ENCODE data around the gene HMGCLL1. TPM values are rescaled to one million over a fixed set of nuclear protein-coding genes. Genes with fewer than 3 reads are reported as not detected.

HMGCLL1 gene
- total RNA-seq, result under 1 TPM in 2 of 4 donors, not detected in 2; 0.55 to 0.64 TPM

DNA sequence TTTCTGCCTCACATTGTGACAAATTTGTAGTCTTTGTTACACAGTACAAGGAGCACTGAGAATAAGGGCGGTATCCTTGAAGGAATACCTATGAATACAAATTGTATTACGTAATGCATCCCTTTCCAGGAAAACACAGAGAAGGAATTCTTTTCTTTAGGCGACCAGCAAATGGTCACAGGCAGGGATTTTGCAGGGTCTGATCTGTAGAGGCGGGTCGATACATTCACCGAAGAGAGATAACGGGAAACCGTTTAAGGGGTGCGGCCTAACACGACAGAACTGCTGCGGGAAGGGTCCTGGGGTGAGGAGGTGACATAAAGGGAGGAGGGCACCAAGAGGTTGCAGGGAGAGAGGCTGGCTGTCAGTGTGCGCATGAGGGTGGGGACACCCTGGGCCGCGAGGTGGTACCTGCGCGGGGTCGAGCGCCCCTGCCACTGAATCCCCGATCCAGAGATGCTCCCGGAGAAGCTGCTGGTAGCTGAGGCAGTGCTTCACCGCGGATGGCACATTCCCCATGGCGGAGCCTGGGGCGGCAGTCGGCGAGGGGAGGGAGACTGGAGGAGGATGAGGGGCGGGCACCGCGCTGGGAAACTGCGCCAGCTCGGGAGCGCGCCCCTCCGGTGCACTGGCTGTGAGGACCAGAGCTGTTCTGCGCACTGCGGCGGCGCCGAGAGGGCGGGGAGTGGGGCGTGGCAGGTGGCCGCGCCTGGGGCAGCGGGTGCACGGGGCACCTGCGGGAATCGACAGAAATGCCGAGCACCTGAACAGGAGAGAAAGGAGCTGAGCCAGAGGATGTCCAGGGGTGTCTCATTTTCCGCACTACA lies at the start of gene HMGCLL1:
Gene HMGCLL1, minus strand, starts transcription at position 656 of the 827 bp plus-strand sequence. Its CDS starts 137 bp downstream, at position 519.
- H3K4me3 ChIP-seq, result peak within 1 kb of the TSS in 3 of 4 donors; percentile 9 to 23 (median 14)
- no peaks in the 10 kb centered on the region for H3K36me3 ChIP-seq
- 27 to 32% methylated on average over 5 to 49 of the region's 49 CpGs for WGBS, 2 donors (ENCODE audit: low coverage in 1 of 2)
- peaks cover 5% of the 10 kb centered on the region for H3K27me3 ChIP-seq
- in situ Hi-C loops (cut with MboI; ENCODE audit: low pct_ligation_motif_present in 1 of 4, low pct_unique_long_range_greater_than_20kb in 1 of 4, low sequenced_read_pairs in 3 of 4), result no loop called here
- H3K9me3 ChIP-seq, result peaks cover 0 to under 1% of the 10 kb centered on the region in 2 donors
- H3K4me1 ChIP-seq, result peaks cover 0 to 5% (median 0%) of the 10 kb centered on the region in 4 donors
- H3K27ac ChIP-seq, result no peak within 1 kb of the TSS
- intact Hi-C loops (cut with DNase I; ENCODE audit: low total_unique reads), result no loop called here
- TF ChIP-seq POLR2A (IDR thresholded peaks at IDR 0.05) (no peak), CTCF (IDR thresholded peaks at IDR 0.05) (no peak), POLR2AphosphoS5 (IDR thresholded peaks at IDR 0.05) (no peak), EP300 (IDR thresholded peaks at IDR 0.05; ENCODE audit: low read depth) (no peak)
- DNase-seq, result peak; percentile 11

DNA sequence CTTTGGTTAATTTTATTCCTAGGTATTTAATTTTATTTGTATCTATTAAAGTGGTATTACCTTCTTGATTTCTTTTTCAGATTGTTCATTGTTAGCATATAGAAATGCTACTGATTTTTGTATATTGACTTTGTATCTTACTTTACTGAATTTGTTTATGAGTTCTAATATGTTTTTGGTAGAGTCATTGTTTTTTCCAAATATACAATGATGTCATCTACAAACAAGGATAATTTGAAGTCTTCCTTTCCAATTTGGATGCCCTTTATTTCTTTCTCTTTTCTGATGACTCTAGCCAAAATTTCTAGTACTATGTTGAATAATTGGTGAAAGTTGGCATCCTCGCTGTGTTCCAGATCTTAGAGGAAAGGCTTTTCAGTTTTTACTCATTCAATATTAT lies 43.0 kb upstream of the HMGCLL1 start:
- no peak for DNase-seq
- in situ Hi-C loops (cut with MboI; ENCODE audit: low pct_ligation_motif_present in 1 of 4, low pct_unique_long_range_greater_than_20kb in 1 of 4, low sequenced_read_pairs in 3 of 4) (no loop called here), intact Hi-C loops (cut with DNase I; ENCODE audit: low total_unique reads) (no loop called here)
- Histone ChIP-seq H3K27me3 (no peaks in the 10 kb centered on the region), H3K9me3 (no peaks in the 10 kb centered on the region), H3K4me3 (no peak overlapping the region), H3K4me1 (no peaks in the 10 kb centered on the region), H3K27ac (no peak overlapping the region), H3K36me3 (no peaks in the 10 kb centered on the region)
- 89 to 93% methylated on average over 1 of the region's 1 CpG for WGBS, 2 donors (ENCODE audit: low coverage in 1 of 2)
- TF ChIP-seq POLR2AphosphoS5 (IDR thresholded peaks at IDR 0.05) (no peak), EP300 (IDR thresholded peaks at IDR 0.05; ENCODE audit: low read depth) (no peak), POLR2A (IDR thresholded peaks at IDR 0.05) (no peak), CTCF (IDR thresholded peaks at IDR 0.05) (no peak)

- H3K4me1 ChIP-seq, result no peaks in the 10 kb centered on the region
- H3K4me3 ChIP-seq, result no peak overlapping the region
- H3K27me3 ChIP-seq, result no peaks in the 10 kb centered on the region
- no peaks in the 10 kb centered on the region for H3K9me3 ChIP-seq
- H3K27ac ChIP-seq, result no peak overlapping the region
- intact Hi-C loops (cut with DNase I; ENCODE audit: low total_unique reads) (no loop called here), in situ Hi-C loops (cut with MboI; ENCODE audit: low pct_ligation_motif_present in 1 of 4, low pct_unique_long_range_greater_than_20kb in 1 of 4, low sequenced_read_pairs in 3 of 4) (no loop called here)
- DNase-seq, result no peak
- no peaks in the 10 kb centered on the region for H3K36me3 ChIP-seq
- 82 to 90% methylated on average over 1 to 3 of the region's 3 CpGs for WGBS, 2 donors (ENCODE audit: low coverage in 1 of 2)
- TF ChIP-seq POLR2A (IDR thresholded peaks at IDR 0.05), result no peak
- TF ChIP-seq CTCF (IDR thresholded peaks at IDR 0.05), result no peak
- TF ChIP-seq EP300 (IDR thresholded peaks at IDR 0.05; ENCODE audit: low read depth), result no peak
- TF ChIP-seq POLR2AphosphoS5 (IDR thresholded peaks at IDR 0.05), result no peak
Observed at GRCh38 chr6:55621244-55621643, 42.3 kb upstream of the HMGCLL1 start.

- Histone ChIP-seq H3K27me3 (no peaks in the 10 kb centered on the region), H3K36me3 (no peaks in the 10 kb centered on the region), H3K27ac (no peak overlapping the region), H3K4me1 (no peaks in the 10 kb centered on the region), H3K4me3 (no peak overlapping the region), H3K9me3 (peaks cover 0 to 5% of the 10 kb centered on the region in 2 donors)
- intact Hi-C loops (cut with DNase I; ENCODE audit: low total_unique reads) (no loop called here), in situ Hi-C loops (cut with MboI; ENCODE audit: low pct_ligation_motif_present in 1 of 4, low pct_unique_long_range_greater_than_20kb in 1 of 4, low sequenced_read_pairs in 3 of 4) (no loop called here)
- WGBS, 2 donors (ENCODE audit: low coverage in 1 of 2), result 80 to 85% methylated on average over 5 of the region's 5 CpGs
- DNase-seq, result no peak
- TF ChIP-seq EP300 (IDR thresholded peaks at IDR 0.05; ENCODE audit: low read depth), result no peak
- TF ChIP-seq POLR2AphosphoS5 (IDR thresholded peaks at IDR 0.05), result no peak
- no peak for TF ChIP-seq POLR2A (IDR thresholded peaks at IDR 0.05)
- TF ChIP-seq CTCF (IDR thresholded peaks at IDR 0.05), result peak in 2 of 5 experiments; percentile 12 to 25
Observed at GRCh38 chr6:55617272-55617671, 38.3 kb upstream of the HMGCLL1 start.
